Spleen (tissue), 7 donors: ENCODE results near the gene PALMD.

Source experiments
- CTCF ChIP-seq, 11 experiments: fragments of 200-600 bp in 7 of 11; fragments of 450-650 bp in 4 of 11; sonication (generic) in 4 of 11; IDR thresholded peaks in 8 of 11; conservative IDR thresholded peaks in 3 of 11; 1 replicate in 7 of 11; 2 replicates in 4 of 11; pipeline versions ENCODE4 v1.4.0 to v1.8.0; 2016 to 2021; ENCODE audit warnings: antibody characterized with exemption in 11 of 11, inconsistent platforms in 4 of 11, mild to moderate bottlenecking in 1 of 11
- POLR2A ChIP-seq, 3 donors: fragments of 450-650 bp; IDR thresholded peaks; one replicate each; pipeline ENCODE4 v1.5.1; 2017; ENCODE audit warnings: antibody characterized with exemption in 3 of 3, mild to moderate bottlenecking in 1 of 3
- POLR2AphosphoS5 ChIP-seq, 3 donors: sonication (generic); formaldehyde crosslinking; IDR thresholded peaks; one replicate each; pipeline ENCODE4 v1.5.1; 2017; ENCODE audit warnings: antibody characterized with exemption in 3 of 3
- donor health status: DM: no; HTN: no; CAD: no; lungs with moderate emphysema.
- donor health status: DM: no; HTN: no; CAD: no.
- donor health status: DM: no; HTN: no; CAD: no.

GRCh38 chr1:99641558-99641957 lies 4.4 kb upstream of the PALMD start:
- TF ChIP-seq CTCF (IDR thresholded peaks at IDR 0.05 in 8 of 11, conservative IDR thresholded peaks at IDR 0.05 in 3 of 11) (no peak), POLR2AphosphoS5 (IDR thresholded peaks at IDR 0.05) (no peak), POLR2A (IDR thresholded peaks at IDR 0.05) (no peak)
